KMS-11 (cell line): ENCODE data around the gene TUBA1A.

ENCODE experiments used
- H2AFZ ChIP-seq: fragments of 200-600 bp; sonication (generic); 2 replicates; pipeline ENCODE4 v1.6.1; 2016; ENCODE audit warnings: antibody characterized with exemption, mixed run types, low read depth
- H3K27ac ChIP-seq: fragments of 200-600 bp; sonication (generic); 2 replicates; pipeline ENCODE4 v1.6.1; 2016; ENCODE audit warnings: mild to moderate bottlenecking, mixed run types
- H3K27me3 ChIP-seq: fragments of 200-600 bp; sonication (generic); 2 replicates; pipeline ENCODE4 v1.6.1; 2017; ENCODE audit warnings: mild to moderate bottlenecking, low read depth, mixed run types, moderate library complexity; ENCODE audit not compliant: insufficient read depth
- H3K36me3 ChIP-seq: fragments of 200-600 bp; sonication (generic); 2 replicates; pipeline ENCODE4 v1.6.1; 2017; ENCODE audit warnings: mild to moderate bottlenecking, mixed run types; ENCODE audit not compliant: insufficient read depth
- H3K4me1 ChIP-seq: fragments of 200-600 bp; sonication (generic); 2 replicates; pipeline ENCODE4 v1.6.1; 2016; ENCODE audit warnings: mild to moderate bottlenecking, low read depth, mixed run types; ENCODE audit not compliant: poor library complexity, severe bottlenecking
- H3K4me2 ChIP-seq: fragments of 200-600 bp; sonication (generic); 2 replicates; pipeline ENCODE4 v1.7.0; 2016; ENCODE audit warnings: mild to moderate bottlenecking, mixed run types
- H3K4me3 ChIP-seq: fragments of 200-600 bp; sonication (generic); IDR thresholded peaks from 2 replicates; pipeline ENCODE4 v1.6.1; 2017; ENCODE audit warnings: low read depth, low read length, mixed read lengths; ENCODE audit not compliant: insufficient read depth
- H3K79me2 ChIP-seq: fragments of 200-600 bp; sonication (generic); 2 replicates; pipeline ENCODE4 v1.6.1; 2016; ENCODE audit warnings: low read depth, mixed run types; ENCODE audit not compliant: insufficient read depth
- H3K9ac ChIP-seq: fragments of 200-600 bp; sonication (generic); 2 replicates; pipeline ENCODE4 v1.6.1; 2016; ENCODE audit warnings: mild to moderate bottlenecking, mixed run types
- H4K20me1 ChIP-seq: fragments of 200-600 bp; sonication (generic); 2 replicates; pipeline ENCODE4 v1.6.1; 2016; ENCODE audit warnings: mild to moderate bottlenecking, mixed run types; ENCODE audit not compliant: insufficient read depth
- CTCF ChIP-seq: fragments of 200-600 bp; sonication (generic); conservative IDR thresholded peaks from 2 replicates; pipeline ENCODE4 v1.6.1; 2017; ENCODE audit warnings: low read depth, mild to moderate bottlenecking, antibody characterized with exemption, low read length, moderate library complexity, mixed read lengths

The TUBA1A gene

GRCh38 chr12:49231878-49232655 lies 43.2 kb upstream of the TUBA1A start:
- TF ChIP-seq CTCF, result no peak
- Histone ChIP-seq H3K9ac (no peak overlapping the region), H3K4me3 (no peak overlapping the region), H3K36me3 (no peaks in the 10 kb centered on the region), H2AFZ (no peak overlapping the region), H3K79me2 (no peaks in the 10 kb centered on the region), H4K20me1 (no peaks in the 10 kb centered on the region), H3K4me2 (no peak overlapping the region), H3K27me3 (no peaks in the 10 kb centered on the region), H3K27ac (no peak overlapping the region), H3K4me1 (peaks cover 12% of the 10 kb centered on the region)

DNA sequence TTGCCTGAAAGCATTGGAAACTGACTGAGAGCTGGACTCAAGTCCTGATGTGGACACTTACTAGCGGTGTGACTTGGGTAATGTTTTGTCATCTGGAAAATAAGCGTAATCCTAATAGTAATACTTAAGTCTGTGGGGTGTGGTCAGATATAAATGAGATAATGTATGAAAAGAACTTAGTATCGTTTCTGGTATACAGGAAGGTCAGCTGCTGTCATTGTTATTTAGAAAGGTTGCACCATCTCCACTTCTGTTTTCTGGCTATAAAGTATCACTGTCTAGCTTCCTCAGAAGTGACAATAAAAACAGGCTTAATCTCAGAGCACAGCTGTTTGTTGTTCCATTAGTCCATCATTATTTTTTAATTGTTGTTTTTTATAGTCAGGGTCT lies 41.9 kb upstream of the TUBA1A start:
- Histone ChIP-seq H3K9ac (no peak overlapping the region), H3K4me2 (no peak overlapping the region), H3K36me3 (no peaks in the 10 kb centered on the region), H3K27me3 (no peaks in the 10 kb centered on the region), H4K20me1 (no peaks in the 10 kb centered on the region), H2AFZ (no peak overlapping the region), H3K4me1 (peaks cover 12% of the 10 kb centered on the region), H3K27ac (no peak overlapping the region), H3K4me3 (no peak overlapping the region), H3K79me2 (no peaks in the 10 kb centered on the region)
- no peak for TF ChIP-seq CTCF

DNA sequence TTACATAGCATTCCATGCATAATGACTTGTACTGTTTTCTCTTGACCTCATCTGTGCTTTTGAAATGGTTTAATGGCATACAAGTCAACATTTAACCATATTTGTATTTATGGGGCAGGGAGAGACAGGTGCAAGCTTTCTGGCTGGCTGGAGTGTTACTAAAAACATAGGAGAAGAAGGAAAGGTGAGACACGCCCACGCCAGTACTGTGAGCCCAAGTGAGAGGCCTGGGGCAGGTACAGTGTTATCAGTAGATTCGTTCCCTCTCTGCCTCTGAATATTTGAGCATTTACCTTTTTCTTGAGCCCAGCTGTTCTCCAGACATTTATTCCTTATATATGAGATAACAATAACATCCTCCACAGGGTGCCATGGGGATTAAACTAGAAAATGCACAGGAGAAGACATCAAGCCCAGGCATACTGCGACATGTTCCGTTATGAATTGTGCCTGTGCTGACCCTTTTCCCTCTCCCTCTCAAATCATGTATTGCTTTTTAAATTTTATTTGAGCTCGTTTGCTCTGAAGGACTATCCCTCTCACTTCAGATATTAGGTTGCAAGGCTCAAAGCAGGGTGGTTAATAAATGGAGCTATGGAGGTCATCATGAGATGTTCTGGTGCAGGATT lies 41.4 kb upstream of the TUBA1A start:
- H3K9ac ChIP-seq, result no peak overlapping the region
- no peak overlapping the region for H3K4me3 ChIP-seq
- H4K20me1 ChIP-seq, result no peaks in the 10 kb centered on the region
- H2AFZ ChIP-seq, result no peak overlapping the region
- no peaks in the 10 kb centered on the region for H3K79me2 ChIP-seq
- no peaks in the 10 kb centered on the region for H3K36me3 ChIP-seq
- no peak for TF ChIP-seq CTCF
- H3K4me2 ChIP-seq, result no peak overlapping the region
- H3K4me1 ChIP-seq, result peaks cover 9% of the 10 kb centered on the region
- no peak overlapping the region for H3K27ac ChIP-seq
- H3K27me3 ChIP-seq, result no peaks in the 10 kb centered on the region

DNA sequence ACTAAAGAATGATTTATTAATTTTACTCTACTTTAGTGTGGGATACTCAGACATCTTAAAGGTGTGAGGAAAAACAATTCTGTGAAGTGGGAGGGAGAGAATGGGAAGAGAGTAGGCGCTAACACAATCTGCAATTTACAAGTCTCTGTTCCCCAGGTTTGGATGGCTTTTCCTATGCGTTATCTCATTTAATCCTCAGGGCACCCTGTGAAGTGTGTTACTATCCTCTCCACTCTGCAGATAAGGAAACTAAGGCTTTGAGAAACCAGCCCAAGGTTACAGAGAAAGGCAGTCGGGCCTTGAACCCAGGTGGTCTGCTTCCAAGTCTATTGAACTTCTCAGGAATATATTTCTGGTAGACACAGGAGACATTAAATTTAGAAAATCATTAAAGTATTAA lies 39.8 kb upstream of the TUBA1A start:
- no peak overlapping the region for H3K4me3 ChIP-seq
- H4K20me1 ChIP-seq, result no peaks in the 10 kb centered on the region
- no peak overlapping the region for H3K27ac ChIP-seq
- no peak overlapping the region for H3K4me2 ChIP-seq
- H2AFZ ChIP-seq, result no peak overlapping the region
- H3K9ac ChIP-seq, result no peak overlapping the region
- H3K36me3 ChIP-seq, result no peaks in the 10 kb centered on the region
- no peaks in the 10 kb centered on the region for H3K4me1 ChIP-seq
- H3K79me2 ChIP-seq, result no peaks in the 10 kb centered on the region
- H3K27me3 ChIP-seq, result no peaks in the 10 kb centered on the region
- TF ChIP-seq CTCF, result no peak
